Naive thymus-derived CD8-positive, alpha-beta T cell (primary cell): ENCODE results near the gene KRT6B. TPM values are rescaled to one million over a fixed set of nuclear protein-coding genes. Genes with fewer than 3 reads are reported as not detected.
"Not testable (repeated sequence)": the region's sequence is repeated elsewhere in the genome, so short reads cannot be mapped to it uniquely, and the experiment has no call there.

Experiments
- ATAC-seq, 2 donors: fragments of 150-1000 bp; cut with Tn5 transposase in 1 of 2; sonication (Bioruptor Pico), chemical (Tn5 transposase) in 1 of 2; 1 replicate in 1 of 2; 2 replicates in 1 of 2; pipeline ENCODE4 v1.10.0; 2021; ENCODE audit warnings: mild to moderate bottlenecking in 2 of 2, moderate library complexity in 2 of 2
- POLR2A ChIA-PET: fragments of 350-600 bp; sonication (Branson Sonifier 250); formaldehyde crosslinking; loops from one replicate; lab custom pipeline; 2021; ENCODE audit warnings: antibody characterized with exemption; lab: Charles Lee
- DNase-seq, 10 donors: peaks; one replicate each; pipeline versions ENCODE4 v3.0.0 to v3.0.0-alpha.2; 2020 to 2022
- H3K27ac Mint-ChIP-seq, 10 donors: one replicate each; pipeline ENCODE4 v1.8.0; 2020 to 2022; ENCODE audit warnings: mild to moderate bottlenecking in 10 of 10, mixed read lengths in 10 of 10, moderate library complexity in 4 of 10, inconsistent platforms in 1 of 10
- H3K27me3 Mint-ChIP-seq, 5 donors: one replicate each; pipeline ENCODE4 v1.8.0; 2021 to 2022; ENCODE audit warnings: mixed read lengths in 5 of 5
- H3K36me3 Mint-ChIP-seq, 3 donors: one replicate each; pipeline ENCODE4 v1.8.0; 2020 to 2022; ENCODE audit warnings: mixed read lengths in 3 of 3, mild to moderate bottlenecking in 2 of 3, inconsistent platforms in 1 of 3
- H3K4me1 Mint-ChIP-seq, 4 donors: one replicate each; pipeline ENCODE4 v1.8.0; 2021 to 2022; ENCODE audit warnings: mixed read lengths in 4 of 4
- H3K4me3 Mint-ChIP-seq, 10 donors: one replicate each; pipeline ENCODE4 v1.8.0; 2020 to 2022; ENCODE audit warnings: mild to moderate bottlenecking in 10 of 10, mixed read lengths in 10 of 10, moderate library complexity in 6 of 10, inconsistent platforms in 1 of 10
- H3K9me3 Mint-ChIP-seq, 9 donors: one replicate each; pipeline ENCODE4 v1.8.0; 2020 to 2022; ENCODE audit warnings: mixed read lengths in 9 of 9, mild to moderate bottlenecking in 3 of 9, inconsistent platforms in 1 of 9, moderate library complexity in 1 of 9
- polyA plus RNA-seq, 3 donors: library from polyadenylated mRNA; unstranded; fragments of 300-500 nt; fragmentation: Illumina TruSeq; gene quantifications; one replicate each; pipeline ENCODE4 v1.2.3, GENCODE V29; 2021
- total RNA-seq, 8 experiments: library from RNA in 2 of 8; stranded (reverse) in 2 of 8; gene quantifications; one replicate each; pipeline ENCODE4 v1.2.3 and lab custom pipeline; 2021 to 2026

KRT6B gene
- total and polyA plus RNA-seq, 5 experiments from 2014 or later = not detected

- Mint-ChIP-seq H3K4me3 (no peak overlapping the region), H3K27ac (no peak overlapping the region), H3K4me1 (peaks cover 2 to 9% (median 6%) of the 10 kb centered on the region in 4 donors), H3K36me3 (no peaks in the 10 kb centered on the region), H3K27me3 (peaks cover 7 to 24% (median 9%) of the 10 kb centered on the region in 5 donors), H3K9me3 (no peaks in the 10 kb centered on the region)
- DNase-seq = no peak
- ATAC-seq = no peak
- POLR2A ChIA-PET = no interaction called here
These were observed 6.9 kb upstream of the KRT6B start for GRCh38 chr12:52458861-52459260.

DNA sequence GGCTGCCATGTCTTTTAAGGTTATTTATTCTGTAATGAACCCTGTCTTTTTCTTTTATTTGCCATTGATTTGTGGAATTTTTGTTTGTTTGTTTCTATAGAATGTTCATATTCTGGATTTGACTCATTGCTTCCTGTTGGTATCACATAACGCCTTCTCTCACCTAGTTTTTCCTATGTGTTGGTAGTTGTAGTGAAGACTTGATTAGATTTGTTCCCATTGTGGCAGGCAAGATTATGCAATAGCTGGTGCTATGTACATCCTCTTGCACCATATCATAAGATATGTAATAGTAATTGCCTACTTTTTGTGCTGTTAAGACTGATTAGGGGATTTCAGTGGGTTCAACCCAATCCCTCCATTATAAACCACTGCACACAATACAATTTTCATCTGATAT is 3.9 kb upstream of the KRT6B start:
- Mint-ChIP-seq H3K36me3 (no peaks in the 10 kb centered on the region), H3K4me1 (peaks cover 2 to 9% (median 6%) of the 10 kb centered on the region in 4 donors), H3K27ac (no peak overlapping the region), H3K9me3 (no peaks in the 10 kb centered on the region), H3K27me3 (peaks cover 3 to 13% (median 7%) of the 10 kb centered on the region in 5 donors), H3K4me3 (no peak overlapping the region)
- ATAC-seq (no peak), DNase-seq (no peak)
- POLR2A ChIA-PET = no interaction called here

- Mint-ChIP-seq H3K27me3 (peaks cover 3 to 12% (median 9%) of the 10 kb centered on the region in 5 donors), H3K4me1 (peaks cover 2 to 9% (median 6%) of the 10 kb centered on the region in 4 donors), H3K36me3 (no peaks in the 10 kb centered on the region), H3K4me3 (no peak overlapping the region), H3K27ac (peak overlapping the region in 1 of 10 donors; percentile 3), H3K9me3 (no peaks in the 10 kb centered on the region)
- POLR2A ChIA-PET = no interaction called here
- DNase-seq (no peak), ATAC-seq (no peak)
These were observed 2.7 kb upstream of the KRT6B start for GRCh38 chr12:52454411-52455201.

GRCh38 chr12:52448228-52448627 is 3.7 kb downstream of the KRT6B start:
- no peaks in the 10 kb centered on the region for H3K9me3 Mint-ChIP-seq
- H3K36me3 Mint-ChIP-seq = no peaks in the 10 kb centered on the region
- no peak for DNase-seq
- peaks cover 4 to 21% (median 17%) of the 10 kb centered on the region in 5 donors for H3K27me3 Mint-ChIP-seq
- no peak for ATAC-seq
- no peak overlapping the region for H3K27ac Mint-ChIP-seq
- peaks cover 0 to 6% (median 2%) of the 10 kb centered on the region in 4 donors for H3K4me1 Mint-ChIP-seq
- no peak overlapping the region for H3K4me3 Mint-ChIP-seq
- POLR2A ChIA-PET = no interaction called here

DNA sequence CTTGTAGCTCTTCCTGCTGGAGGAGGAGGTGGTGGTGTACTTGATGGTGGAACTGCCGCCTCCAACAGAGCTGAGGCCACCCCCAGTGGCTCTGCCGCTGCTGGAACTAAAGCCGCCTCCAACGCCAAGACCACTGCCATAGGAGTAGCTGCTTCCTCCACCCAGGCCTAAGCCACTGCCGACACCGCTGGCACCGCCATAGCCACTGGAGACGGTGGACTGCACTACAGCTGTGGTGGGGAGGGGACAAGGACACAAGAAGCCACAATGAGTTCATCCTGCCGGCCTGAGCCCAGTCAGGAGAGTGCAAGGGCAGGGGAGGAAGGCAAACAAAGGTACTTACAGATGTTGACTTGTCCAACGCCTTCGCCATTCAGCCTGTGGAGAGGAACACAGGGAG is 4.8 kb downstream of the KRT6B start:
- H3K4me1 Mint-ChIP-seq, H3K36me3 Mint-ChIP-seq, H3K9me3 Mint-ChIP-seq, H3K27ac Mint-ChIP-seq, POLR2A ChIA-PET, H3K4me3 Mint-ChIP-seq, ATAC-seq, DNase-seq: not testable (repeated sequence)
- peaks cover 9 to 28% (median 23%) of the 10 kb centered on the region in 5 donors for H3K27me3 Mint-ChIP-seq

GRCh38 chr12:52446367-52447045 is 5.4 kb downstream of the KRT6B start:
- POLR2A ChIA-PET = no interaction called here
- ATAC-seq (no peak), DNase-seq (no peak)
- Mint-ChIP-seq H3K9me3 (no peaks in the 10 kb centered on the region), H3K4me1 (peaks cover 0 to 6% (median 2%) of the 10 kb centered on the region in 4 donors), H3K27ac (no peak overlapping the region), H3K27me3 (peaks cover 11 to 35% (median 29%) of the 10 kb centered on the region in 5 donors), H3K4me3 (no peak overlapping the region), H3K36me3 (no peaks in the 10 kb centered on the region)

DNA sequence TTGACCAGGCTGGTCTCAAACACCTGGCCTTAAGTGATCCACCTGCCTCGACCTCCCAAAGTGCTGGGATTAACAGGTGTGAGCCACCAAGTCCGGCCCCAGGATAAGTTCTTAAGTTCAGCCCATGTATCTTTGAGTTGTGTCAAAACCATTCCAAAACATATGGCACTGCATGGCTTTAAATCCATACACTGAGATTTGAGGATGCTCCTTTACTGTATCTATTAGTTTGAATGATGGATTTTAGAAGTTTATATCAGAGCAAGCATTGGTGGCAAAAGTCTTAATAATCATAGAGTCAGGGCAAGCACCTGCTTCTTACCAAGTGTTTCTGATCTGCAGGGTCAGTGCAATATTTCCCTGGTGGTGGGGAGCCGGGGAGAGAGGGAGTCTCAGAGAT is 6.1 kb downstream of the KRT6B start:
- ATAC-seq (no peak), DNase-seq (no peak)
- POLR2A ChIA-PET = no interaction called here
- Mint-ChIP-seq H3K27me3 (peaks cover 11 to 41% (median 31%) of the 10 kb centered on the region in 5 donors), H3K27ac (no peak overlapping the region), H3K4me3 (no peak overlapping the region), H3K36me3 (no peaks in the 10 kb centered on the region), H3K9me3 (no peaks in the 10 kb centered on the region), H3K4me1 (peaks cover 0 to 6% (median 2%) of the 10 kb centered on the region in 4 donors)

DNA sequence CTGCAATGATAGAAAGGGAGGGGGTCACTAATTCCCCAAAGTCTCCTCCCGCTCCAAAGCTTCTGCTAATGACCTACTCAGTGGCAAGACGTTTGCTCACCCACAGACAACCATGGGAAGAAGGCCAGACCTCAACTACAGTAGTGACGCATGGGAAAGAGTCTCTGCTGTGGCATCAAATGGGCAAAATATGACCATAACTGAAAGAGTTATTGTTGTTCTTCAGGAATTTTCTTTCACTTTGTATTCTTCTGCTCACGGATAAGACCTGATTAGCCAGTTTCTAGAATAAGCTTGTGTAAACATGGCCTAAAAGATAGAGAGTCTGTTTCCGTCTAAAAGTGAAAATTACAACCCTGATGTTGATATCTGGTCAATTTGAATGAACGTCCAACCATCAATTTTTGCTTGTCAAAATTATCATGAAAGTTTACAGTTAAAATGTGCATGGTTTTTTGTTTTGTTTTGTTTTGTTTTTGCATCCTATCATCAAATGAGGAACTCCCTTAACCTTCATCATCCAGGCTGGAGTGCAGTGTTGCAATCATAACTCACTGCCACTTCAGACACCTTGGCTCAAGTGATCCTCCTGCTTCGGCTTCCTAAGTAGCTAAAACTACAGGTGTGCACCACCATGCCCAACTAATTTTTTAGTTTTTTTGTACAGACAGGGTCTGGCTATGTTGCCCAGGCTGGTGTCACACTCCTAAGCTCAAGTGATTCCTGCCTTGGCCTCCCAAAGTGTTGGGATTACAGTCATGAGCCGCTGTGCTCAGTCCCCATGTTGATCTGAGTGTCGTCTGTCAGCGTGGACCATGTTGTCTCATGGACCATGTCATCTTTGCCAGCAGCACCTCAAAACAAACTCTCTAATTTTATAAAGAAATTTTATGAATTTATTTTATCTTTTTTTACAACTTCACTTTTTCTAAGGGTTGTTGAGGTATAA is 7.0 kb downstream of the KRT6B start:
- H3K4me1 Mint-ChIP-seq = peaks cover 0 to 6% (median 2%) of the 10 kb centered on the region in 4 donors
- H3K36me3 Mint-ChIP-seq = no peaks in the 10 kb centered on the region
- H3K27ac Mint-ChIP-seq = no peak overlapping the region
- no peak overlapping the region for H3K4me3 Mint-ChIP-seq
- ATAC-seq = no peak
- DNase-seq = no peak
- POLR2A ChIA-PET = no interaction called here
- peaks cover 13 to 41% (median 27%) of the 10 kb centered on the region in 5 donors for H3K27me3 Mint-ChIP-seq
- no peaks in the 10 kb centered on the region for H3K9me3 Mint-ChIP-seq

DNA sequence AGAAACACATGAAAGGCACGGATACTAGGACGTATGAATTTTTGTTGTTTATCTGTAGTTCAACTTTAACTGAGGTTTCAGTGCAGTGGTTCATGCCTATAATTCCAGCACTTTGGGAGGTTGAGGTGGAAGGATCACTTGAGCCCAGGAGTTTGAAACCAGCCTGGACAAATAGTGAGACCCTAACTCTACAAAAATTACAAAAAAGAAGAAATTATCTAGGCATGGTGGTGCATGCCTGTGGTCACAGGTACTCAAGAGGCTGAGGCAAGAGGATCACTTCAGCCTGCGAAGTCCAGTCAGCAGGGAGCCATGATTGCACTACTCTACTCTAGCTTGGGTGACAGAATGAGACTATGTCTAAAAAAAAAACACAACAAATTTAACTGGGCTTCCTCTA is 8.0 kb downstream of the KRT6B start:
- DNase-seq (no peak), ATAC-seq (no peak)
- H3K27ac Mint-ChIP-seq = no peak overlapping the region
- H3K4me1 Mint-ChIP-seq = peaks cover 0 to 6% (median 2%) of the 10 kb centered on the region in 4 donors
- POLR2A ChIA-PET = no interaction called here
- H3K36me3 Mint-ChIP-seq = no peaks in the 10 kb centered on the region
- H3K9me3 Mint-ChIP-seq = no peaks in the 10 kb centered on the region
- peaks cover 16 to 47% (median 28%) of the 10 kb centered on the region in 5 donors for H3K27me3 Mint-ChIP-seq
- no peak overlapping the region for H3K4me3 Mint-ChIP-seq

GRCh38 chr12:52442600-52443061 is 9.3 kb downstream of the KRT6B start:
- Mint-ChIP-seq H3K4me3 (no peak overlapping the region), H3K9me3 (no peaks in the 10 kb centered on the region), H3K27me3 (peaks cover 16 to 41% (median 28%) of the 10 kb centered on the region in 5 donors), H3K4me1 (peaks cover 0 to 6% (median 0%) of the 10 kb centered on the region in 4 donors), H3K27ac (no peak overlapping the region), H3K36me3 (no peaks in the 10 kb centered on the region)
- ATAC-seq (no peak), DNase-seq (no peak)
- POLR2A ChIA-PET = no interaction called here

DNA sequence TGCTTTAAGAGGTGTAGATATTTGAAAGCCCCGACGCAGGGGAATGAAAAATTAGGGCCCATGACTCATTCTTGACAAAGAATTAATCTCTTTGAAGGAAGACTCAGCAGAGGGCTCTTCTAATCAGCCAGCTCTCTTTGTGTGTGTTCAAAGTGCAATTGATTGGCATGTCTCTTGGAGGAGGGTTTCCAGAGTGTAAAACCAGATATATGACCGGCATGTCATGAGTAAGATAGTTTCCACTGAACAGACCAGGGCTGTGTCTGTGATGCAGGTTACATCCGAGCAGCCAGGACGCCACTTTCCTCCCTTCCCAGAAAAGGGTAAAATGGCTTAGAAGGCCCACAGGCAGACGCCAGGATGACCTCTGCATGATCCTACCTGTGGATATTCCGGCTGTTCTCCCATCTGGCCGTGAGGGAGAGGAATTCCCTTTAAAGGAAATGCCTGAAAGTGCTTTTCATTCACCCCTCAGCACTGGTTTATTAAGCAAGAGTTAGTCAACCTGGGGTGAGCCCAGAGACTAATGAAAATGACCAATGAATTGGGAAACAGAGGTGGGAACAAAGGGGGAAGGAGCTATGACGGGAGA is 10.5 kb downstream of the KRT6B start:
- peaks cover 0 to 3% (median 2%) of the 10 kb centered on the region in 4 donors for H3K4me1 Mint-ChIP-seq

GRCh38 chr12:52440821-52441319 is 11.1 kb downstream of the KRT6B start:
- peaks cover 22 to 52% (median 33%) of the 10 kb centered on the region in 5 donors for H3K27me3 Mint-ChIP-seq
- no peaks in the 10 kb centered on the region for H3K9me3 Mint-ChIP-seq
- POLR2A ChIA-PET = no interaction called here
- ATAC-seq = no peak
- no peak for DNase-seq
- H3K4me1 Mint-ChIP-seq = peaks cover 0 to 3% (median under 1%) of the 10 kb centered on the region in 4 donors
- H3K27ac Mint-ChIP-seq = no peak overlapping the region
- no peaks in the 10 kb centered on the region for H3K36me3 Mint-ChIP-seq
- no peak overlapping the region for H3K4me3 Mint-ChIP-seq

More for the DNA sequence above, 10.5 kb downstream of the KRT6B start:
- no peaks in the 10 kb centered on the region for H3K36me3 Mint-ChIP-seq
- DNase-seq = no peak
- no peaks in the 10 kb centered on the region for H3K9me3 Mint-ChIP-seq
- no peak for ATAC-seq
- H3K27ac Mint-ChIP-seq = no peak overlapping the region
- H3K27me3 Mint-ChIP-seq = peaks cover 22 to 51% (median 35%) of the 10 kb centered on the region in 5 donors
- POLR2A ChIA-PET = no interaction called here
- no peak overlapping the region for H3K4me3 Mint-ChIP-seq
